Fibroblast of villous mesenchyme (primary cell): ENCODE data around the gene CTCF. TPM values are rescaled to one million over a fixed set of nuclear protein-coding genes. Genes with fewer than 3 reads are reported as not detected.
"Not testable (repeated sequence)": the region's sequence is repeated elsewhere in the genome, so short reads cannot be mapped to it uniquely, and the experiment has no call there.

Experiments used
- DNase-seq: peaks from one replicate; pipeline ENCODE4 v3.0.0-alpha.2; 2010; ENCODE audit warnings: low read depth
- H3K4me3 ChIP-seq: 2 replicates; pipeline ENCODE4 v1.5.1; 2011; ENCODE audit warnings: low read depth, mild to moderate bottlenecking, low read length
- total RNA-seq: library from RNA; depleted of rRNA; stranded (reverse); fragments of >200 nt; gene quantifications from 2 replicates; pipeline ENCODE4 v1.2.3, GENCODE V29; 2012
- TF ChIP-seq, protein P1 (sequence below): IDR thresholded peaks from 2 replicates; pipeline ENCODE4 v1.5.1; 2012; ENCODE audit warnings: low read depth, mild to moderate bottlenecking, low read length; ENCODE audit not compliant: insufficient read depth

The CTCF gene
- total RNA-seq, 1 donor = 33.7 TPM

GRCh38 chr16:67529582-67530012 lies 32.7 kb upstream of the CTCF start:
- TF ChIP-seq, protein P1, sequence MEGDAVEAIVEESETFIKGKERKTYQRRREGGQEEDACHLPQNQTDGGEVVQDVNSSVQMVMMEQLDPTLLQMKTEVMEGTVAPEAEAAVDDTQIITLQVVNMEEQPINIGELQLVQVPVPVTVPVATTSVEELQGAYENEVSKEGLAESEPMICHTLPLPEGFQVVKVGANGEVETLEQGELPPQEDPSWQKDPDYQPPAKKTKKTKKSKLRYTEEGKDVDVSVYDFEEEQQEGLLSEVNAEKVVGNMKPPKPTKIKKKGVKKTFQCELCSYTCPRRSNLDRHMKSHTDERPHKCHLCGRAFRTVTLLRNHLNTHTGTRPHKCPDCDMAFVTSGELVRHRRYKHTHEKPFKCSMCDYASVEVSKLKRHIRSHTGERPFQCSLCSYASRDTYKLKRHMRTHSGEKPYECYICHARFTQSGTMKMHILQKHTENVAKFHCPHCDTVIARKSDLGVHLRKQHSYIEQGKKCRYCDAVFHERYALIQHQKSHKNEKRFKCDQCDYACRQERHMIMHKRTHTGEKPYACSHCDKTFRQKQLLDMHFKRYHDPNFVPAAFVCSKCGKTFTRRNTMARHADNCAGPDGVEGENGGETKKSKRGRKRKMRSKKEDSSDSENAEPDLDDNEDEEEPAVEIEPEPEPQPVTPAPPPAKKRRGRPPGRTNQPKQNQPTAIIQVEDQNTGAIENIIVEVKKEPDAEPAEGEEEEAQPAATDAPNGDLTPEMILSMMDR = no peak
- H3K4me3 ChIP-seq = peak overlapping the region; percentile 82
- no peak for DNase-seq

- peak overlapping the region; percentile 82 for H3K4me3 ChIP-seq
- DNase-seq = peak; percentile 77
- TF ChIP-seq, protein P1 = no peak
Measured at GRCh38 chr16:67530013-67530939, 32.0 kb upstream of the CTCF start.

- TF ChIP-seq, protein P1 = no peak
- no peak overlapping the region for H3K4me3 ChIP-seq
Measured at GRCh38 chr16:67531247-67531646, 31.1 kb upstream of the CTCF start.

DNA sequence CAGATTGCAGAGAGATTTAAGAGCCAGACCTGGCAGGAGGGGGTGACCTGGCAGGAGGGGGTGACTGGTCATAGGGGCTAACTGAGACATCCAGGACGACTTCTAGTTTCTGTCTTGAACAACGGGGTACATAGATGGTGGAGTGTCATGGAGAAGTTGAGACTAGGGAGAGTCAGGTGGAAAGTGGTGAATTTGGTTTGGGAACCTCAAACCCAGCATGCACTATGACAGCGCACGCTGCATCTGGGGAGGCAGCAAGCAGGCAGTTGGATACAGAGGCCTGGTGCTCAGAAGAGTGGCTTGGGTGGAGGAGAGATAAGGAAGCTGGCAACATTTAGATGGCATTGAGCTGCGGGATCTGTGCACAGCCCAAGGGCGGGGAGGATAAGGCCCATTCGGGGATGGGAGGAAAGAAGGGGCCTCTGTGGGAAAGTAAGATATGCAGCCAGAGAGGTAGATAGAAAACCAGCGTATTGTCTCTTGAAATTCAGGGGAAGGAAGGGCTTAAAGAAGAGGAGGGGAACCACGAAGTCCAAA lies 29.2 kb upstream of the CTCF start:
- TF ChIP-seq, protein P1 = no peak
- DNase-seq = no peak
- no peak overlapping the region for H3K4me3 ChIP-seq

More at GRCh38 chr16:67531247-67531646, 31.1 kb upstream of the CTCF start:
- no peak for DNase-seq

DNA sequence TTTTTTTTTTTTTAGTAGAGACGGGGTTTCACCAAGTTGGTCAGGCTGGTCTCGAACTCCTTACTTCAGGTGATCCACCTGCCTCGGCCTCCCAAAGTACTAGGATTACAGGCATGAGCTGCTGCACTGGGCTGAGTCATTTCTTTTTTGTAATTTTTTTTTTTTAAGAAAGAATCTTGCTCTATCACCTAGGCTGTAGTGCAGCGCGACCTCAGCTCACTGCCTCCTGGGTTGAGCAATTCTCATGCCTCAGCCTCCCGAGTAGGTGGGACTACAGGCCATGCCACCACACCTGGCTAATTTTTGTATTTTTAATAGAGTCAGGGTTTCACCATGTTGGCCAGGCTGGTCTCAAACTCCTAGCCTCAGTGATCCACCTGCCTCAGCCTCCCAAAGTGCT lies 28.3 kb upstream of the CTCF start:
- not testable (repeated sequence) for DNase-seq, H3K4me3 ChIP-seq

GRCh38 chr16:67534431-67534830 lies 27.9 kb upstream of the CTCF start:
- TF ChIP-seq, protein P1 = no peak
- no peak overlapping the region for H3K4me3 ChIP-seq
- no peak for DNase-seq

GRCh38 chr16:67535201-67535600 lies 27.1 kb upstream of the CTCF start:
- TF ChIP-seq, protein P1 = no peak
- H3K4me3 ChIP-seq = no peak overlapping the region
- no peak for DNase-seq
